ENCODE measurements around the gene ABTB2. TPM values are rescaled to one million over a fixed set of nuclear protein-coding genes. Genes with fewer than 3 reads are reported as not detected.

Gene ABTB2
- polyA plus RNA-seq, 1 of the 3 experiments (the other 2 are of a cell fraction): 7.8 TPM

DNA sequence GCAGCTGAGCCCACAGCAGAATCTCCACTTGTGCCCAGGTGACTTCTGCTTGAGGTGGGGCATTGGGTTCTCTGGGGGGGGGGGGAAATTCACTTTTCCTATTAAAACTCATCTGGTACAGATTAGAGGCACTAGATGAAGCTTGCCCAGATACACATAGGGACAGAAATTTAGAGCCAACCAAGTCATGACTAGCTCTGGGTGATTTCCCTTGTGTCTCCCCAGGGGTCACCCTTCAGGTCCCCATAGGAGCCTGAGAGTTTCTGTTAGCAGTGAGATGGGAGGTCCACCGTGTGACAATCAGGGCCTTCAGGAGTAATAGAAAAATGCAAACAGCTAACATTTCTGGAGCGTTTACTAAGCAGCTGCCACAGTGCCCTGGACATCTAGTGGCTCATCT, 175.4 kb downstream of the ABTB2 start (continued):
- TF ChIP-seq, protein P1, sequence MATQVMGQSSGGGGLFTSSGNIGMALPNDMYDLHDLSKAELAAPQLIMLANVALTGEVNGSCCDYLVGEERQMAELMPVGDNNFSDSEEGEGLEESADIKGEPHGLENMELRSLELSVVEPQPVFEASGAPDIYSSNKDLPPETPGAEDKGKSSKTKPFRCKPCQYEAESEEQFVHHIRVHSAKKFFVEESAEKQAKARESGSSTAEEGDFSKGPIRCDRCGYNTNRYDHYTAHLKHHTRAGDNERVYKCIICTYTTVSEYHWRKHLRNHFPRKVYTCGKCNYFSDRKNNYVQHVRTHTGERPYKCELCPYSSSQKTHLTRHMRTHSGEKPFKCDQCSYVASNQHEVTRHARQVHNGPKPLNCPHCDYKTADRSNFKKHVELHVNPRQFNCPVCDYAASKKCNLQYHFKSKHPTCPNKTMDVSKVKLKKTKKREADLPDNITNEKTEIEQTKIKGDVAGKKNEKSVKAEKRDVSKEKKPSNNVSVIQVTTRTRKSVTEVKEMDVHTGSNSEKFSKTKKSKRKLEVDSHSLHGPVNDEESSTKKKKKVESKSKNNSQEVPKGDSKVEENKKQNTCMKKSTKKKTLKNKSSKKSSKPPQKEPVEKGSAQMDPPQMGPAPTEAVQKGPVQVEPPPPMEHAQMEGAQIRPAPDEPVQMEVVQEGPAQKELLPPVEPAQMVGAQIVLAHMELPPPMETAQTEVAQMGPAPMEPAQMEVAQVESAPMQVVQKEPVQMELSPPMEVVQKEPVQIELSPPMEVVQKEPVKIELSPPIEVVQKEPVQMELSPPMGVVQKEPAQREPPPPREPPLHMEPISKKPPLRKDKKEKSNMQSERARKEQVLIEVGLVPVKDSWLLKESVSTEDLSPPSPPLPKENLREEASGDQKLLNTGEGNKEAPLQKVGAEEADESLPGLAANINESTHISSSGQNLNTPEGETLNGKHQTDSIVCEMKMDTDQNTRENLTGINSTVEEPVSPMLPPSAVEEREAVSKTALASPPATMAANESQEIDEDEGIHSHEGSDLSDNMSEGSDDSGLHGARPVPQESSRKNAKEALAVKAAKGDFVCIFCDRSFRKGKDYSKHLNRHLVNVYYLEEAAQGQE (IDR thresholded peaks at IDR 0.05; ENCODE audit: low read depth, low read length): no peak
- TF ChIP-seq ELF1 (IDR thresholded peaks at IDR 0.05) (no peak), RXRA (IDR thresholded peaks at IDR 0.05; ENCODE audit: borderline replicate concordance, low read depth) (no peak), CHD2 (IDR thresholded peaks at IDR 0.05; ENCODE audit: low read length, partially characterized antibody) (no peak), GATA2 (CRISPR knock-in tag; IDR thresholded peaks at IDR 0.05) (no peak)
- TF ChIP-seq, protein P2, sequence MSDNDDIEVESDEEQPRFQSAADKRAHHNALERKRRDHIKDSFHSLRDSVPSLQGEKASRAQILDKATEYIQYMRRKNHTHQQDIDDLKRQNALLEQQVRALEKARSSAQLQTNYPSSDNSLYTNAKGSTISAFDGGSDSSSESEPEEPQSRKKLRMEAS (IDR thresholded peaks at IDR 0.05; ENCODE audit: low read depth): no peak
- TF ChIP-seq, protein P3, sequence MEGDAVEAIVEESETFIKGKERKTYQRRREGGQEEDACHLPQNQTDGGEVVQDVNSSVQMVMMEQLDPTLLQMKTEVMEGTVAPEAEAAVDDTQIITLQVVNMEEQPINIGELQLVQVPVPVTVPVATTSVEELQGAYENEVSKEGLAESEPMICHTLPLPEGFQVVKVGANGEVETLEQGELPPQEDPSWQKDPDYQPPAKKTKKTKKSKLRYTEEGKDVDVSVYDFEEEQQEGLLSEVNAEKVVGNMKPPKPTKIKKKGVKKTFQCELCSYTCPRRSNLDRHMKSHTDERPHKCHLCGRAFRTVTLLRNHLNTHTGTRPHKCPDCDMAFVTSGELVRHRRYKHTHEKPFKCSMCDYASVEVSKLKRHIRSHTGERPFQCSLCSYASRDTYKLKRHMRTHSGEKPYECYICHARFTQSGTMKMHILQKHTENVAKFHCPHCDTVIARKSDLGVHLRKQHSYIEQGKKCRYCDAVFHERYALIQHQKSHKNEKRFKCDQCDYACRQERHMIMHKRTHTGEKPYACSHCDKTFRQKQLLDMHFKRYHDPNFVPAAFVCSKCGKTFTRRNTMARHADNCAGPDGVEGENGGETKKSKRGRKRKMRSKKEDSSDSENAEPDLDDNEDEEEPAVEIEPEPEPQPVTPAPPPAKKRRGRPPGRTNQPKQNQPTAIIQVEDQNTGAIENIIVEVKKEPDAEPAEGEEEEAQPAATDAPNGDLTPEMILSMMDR (IDR thresholded peaks at IDR 0.05): no peak

DNA sequence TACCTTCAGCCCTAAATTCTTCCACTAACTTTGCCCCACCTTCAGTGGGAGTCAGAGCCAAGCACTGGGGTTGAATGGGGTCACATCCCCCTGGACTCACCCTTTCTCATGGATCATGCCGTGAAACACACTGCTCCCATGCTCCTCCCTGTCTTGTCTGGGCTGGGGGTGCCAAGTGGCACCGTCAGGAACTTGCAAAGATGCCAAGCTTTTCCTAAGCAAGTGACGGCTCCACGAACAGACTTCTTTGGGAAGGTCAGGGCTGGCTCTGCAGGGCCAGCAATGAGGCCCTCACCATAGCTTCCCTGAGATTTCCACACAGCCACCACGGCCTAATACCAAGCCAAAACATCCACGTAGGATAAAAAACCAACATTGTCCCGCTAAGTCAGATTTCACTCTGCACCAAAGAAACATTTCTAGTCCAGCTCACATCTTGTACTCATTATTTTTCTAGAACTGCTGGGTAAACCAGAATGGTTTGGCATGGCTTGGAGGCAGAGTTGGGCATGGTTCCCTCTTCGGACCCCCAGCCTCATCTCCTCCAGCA, 175.9 kb downstream of the ABTB2 start:
- Histone ChIP-seq H4K20me1 (ENCODE audit: insufficient read depth) (no peaks in the 10 kb centered on the region), H3K4me1 (ENCODE audit: control insufficient read depth in 1 of 2, insufficient read depth in 2 of 2, low read depth in 1 of 2, low read length in 1 of 2) (peaks cover 12 to 23% of the 10 kb centered on the region in 2 experiments; a peak in 2 of 4 replicates), H3K9me2 (no peaks in the 10 kb centered on the region), H3K4me3 (ENCODE audit: low read depth in 2 of 2, low read length in 1 of 2) (no peak overlapping the region), H3K27ac (ENCODE audit: low read depth in 2 of 2, low read length in 1 of 2) (no peak overlapping the region), H3K27me3 (ENCODE audit: insufficient read depth) (no peaks in the 10 kb centered on the region), H3K36me3 (replicated peaks in 1 of 2; ENCODE audit: control insufficient read depth in 1 of 2, insufficient read depth in 2 of 2, low read length in 1 of 2) (no peaks in the 10 kb centered on the region), H3K4me2 (no peak overlapping the region), H2AFZ (ENCODE audit: low read depth) (no peak overlapping the region), H3K79me2 (ENCODE audit: insufficient read depth) (no peaks in the 10 kb centered on the region), H3K9ac (no peak overlapping the region), H3F3A (replicated peaks; ENCODE audit: insufficient read depth) (no peaks in the 10 kb centered on the region), H3K9me3 (no peaks in the 10 kb centered on the region)
- DNase-seq: no peak
- ChIA-PET POLR2A (no interaction called here), CTCF (interaction anchor here (0.9 to 12.0 kb wide), 6 partner anchors 8 to 194 kb away, joined by 3 to 240 read pairs (median 4); partner anchors contain the start of gene ABTB2)
- TF ChIP-seq RFX5 (IDR thresholded peaks at IDR 0.05; ENCODE audit: low read length): no peak
- TF ChIP-seq JUND (IDR thresholded peaks at IDR 0.05): no peak
- TF ChIP-seq TEAD4 (IDR thresholded peaks at IDR 0.05; ENCODE audit: borderline replicate concordance, insufficient read depth): no peak
- TF ChIP-seq, protein P4, sequence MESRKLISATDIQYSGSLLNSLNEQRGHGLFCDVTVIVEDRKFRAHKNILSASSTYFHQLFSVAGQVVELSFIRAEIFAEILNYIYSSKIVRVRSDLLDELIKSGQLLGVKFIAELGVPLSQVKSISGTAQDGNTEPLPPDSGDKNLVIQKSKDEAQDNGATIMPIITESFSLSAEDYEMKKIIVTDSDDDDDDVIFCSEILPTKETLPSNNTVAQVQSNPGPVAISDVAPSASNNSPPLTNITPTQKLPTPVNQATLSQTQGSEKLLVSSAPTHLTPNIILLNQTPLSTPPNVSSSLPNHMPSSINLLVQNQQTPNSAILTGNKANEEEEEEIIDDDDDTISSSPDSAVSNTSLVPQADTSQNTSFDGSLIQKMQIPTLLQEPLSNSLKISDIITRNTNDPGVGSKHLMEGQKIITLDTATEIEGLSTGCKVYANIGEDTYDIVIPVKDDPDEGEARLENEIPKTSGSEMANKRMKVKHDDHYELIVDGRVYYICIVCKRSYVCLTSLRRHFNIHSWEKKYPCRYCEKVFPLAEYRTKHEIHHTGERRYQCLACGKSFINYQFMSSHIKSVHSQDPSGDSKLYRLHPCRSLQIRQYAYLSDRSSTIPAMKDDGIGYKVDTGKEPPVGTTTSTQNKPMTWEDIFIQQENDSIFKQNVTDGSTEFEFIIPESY (IDR thresholded peaks at IDR 0.05; ENCODE audit: borderline replicate concordance, low read depth): no peak
- TF ChIP-seq MEF2A (IDR thresholded peaks at IDR 0.05; ENCODE audit: borderline replicate concordance, low read depth): no peak
- no peak for TF ChIP-seq NFIC (IDR thresholded peaks at IDR 0.05; ENCODE audit: borderline replicate concordance)
- TF ChIP-seq TCF12 (IDR thresholded peaks at IDR 0.05): no peak
- no peak for TF ChIP-seq CHD2 (IDR thresholded peaks at IDR 0.05; ENCODE audit: low read length, partially characterized antibody)
- no peak for TF ChIP-seq GABPA (IDR thresholded peaks at IDR 0.05; ENCODE audit: low read depth)
- TF ChIP-seq, protein P5, sequence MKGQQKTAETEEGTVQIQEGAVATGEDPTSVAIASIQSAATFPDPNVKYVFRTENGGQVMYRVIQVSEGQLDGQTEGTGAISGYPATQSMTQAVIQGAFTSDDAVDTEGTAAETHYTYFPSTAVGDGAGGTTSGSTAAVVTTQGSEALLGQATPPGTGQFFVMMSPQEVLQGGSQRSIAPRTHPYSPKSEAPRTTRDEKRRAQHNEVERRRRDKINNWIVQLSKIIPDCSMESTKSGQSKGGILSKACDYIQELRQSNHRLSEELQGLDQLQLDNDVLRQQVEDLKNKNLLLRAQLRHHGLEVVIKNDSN (IDR thresholded peaks at IDR 0.05; ENCODE audit: borderline replicate concordance, low read depth): no peak
- TF ChIP-seq ELF1 (IDR thresholded peaks at IDR 0.05): no peak
- no peak for TF ChIP-seq NRF1 (IDR thresholded peaks at IDR 0.05; ENCODE audit: low read depth, low read length)
- TF ChIP-seq RAD21 (IDR thresholded peaks at IDR 0.05; ENCODE audit: low read length): no peak
- WGBS (ENCODE audit: low lambda C conversion rate): over 99% methylated on average over 6 of the region's 8 CpGs

Data from SK-N-SH (cell line).